Neural crest cell (in vitro differentiated cells): ENCODE data around the gene FAM227B. TPM values are rescaled to one million over a fixed set of nuclear protein-coding genes. Genes with fewer than 3 reads are reported as not detected.

ENCODE experiments used
- DNase-seq: peaks from one replicate; pipeline ENCODE4 v3.0.0; 2021; ENCODE audit warnings: low read depth, mixed read lengths, low spot score
- H3K27ac Mint-ChIP-seq: one replicate; pipeline ENCODE4 v1.8.0; 2021; ENCODE audit warnings: mild to moderate bottlenecking, mixed read lengths; ENCODE audit not compliant: unreplicated experiment
- H3K27me3 Mint-ChIP-seq: 2 replicates; pipeline ENCODE4 v1.8.0; 2021; ENCODE audit warnings: low read depth, mild to moderate bottlenecking, mixed read lengths
- H3K36me3 Mint-ChIP-seq: 2 replicates; pipeline ENCODE4 v1.8.0; 2021; ENCODE audit warnings: low read depth, mild to moderate bottlenecking, mixed read lengths
- H3K4me1 Mint-ChIP-seq: 2 replicates; pipeline ENCODE4 v1.8.0; 2021; ENCODE audit warnings: mixed read lengths
- H3K4me3 Mint-ChIP-seq: one replicate; pipeline ENCODE4 v1.8.0; 2021; ENCODE audit warnings: mild to moderate bottlenecking, mixed read lengths
- H3K9me3 Mint-ChIP-seq: 2 replicates; pipeline ENCODE4 v1.8.0; 2021; ENCODE audit warnings: mixed read lengths
- CTCF ChIP-seq: fragments of 200-600 bp; sonication (generic); conservative IDR thresholded peaks from 2 replicates; pipeline ENCODE4 v1.5.0; 2021; ENCODE audit warnings: antibody characterized with exemption, mild to moderate bottlenecking
- total RNA-seq: library from RNA; stranded (reverse); gene quantifications from 2 replicates; pipeline ENCODE4 v1.2.1, GENCODE V29; 2021

The FAM227B gene
- total RNA-seq, 1 donor from 2014 or later = 9.0 TPM

- Mint-ChIP-seq H3K27ac (no peak overlapping the region), H3K36me3 (peaks cover 10% of the 10 kb centered on the region)
Observed at GRCh38 chr15:49313650-49314049, 307.0 kb downstream of the FAM227B start.

GRCh38 chr15:49309889-49310288, 310.7 kb downstream of the FAM227B start:
- Mint-ChIP-seq H3K27ac (no peak overlapping the region), H3K9me3 (peaks cover 4% of the 10 kb centered on the region), H3K27me3 (no peaks in the 10 kb centered on the region), H3K4me3 (no peak overlapping the region), H3K36me3 (peaks cover 4% of the 10 kb centered on the region), H3K4me1 (no peaks in the 10 kb centered on the region)
- no peak for TF ChIP-seq CTCF
- no peak for DNase-seq

More at GRCh38 chr15:49313650-49314049, 307.0 kb downstream of the FAM227B start:
- Mint-ChIP-seq H3K4me3 (no peak overlapping the region), H3K9me3 (peaks cover 4% of the 10 kb centered on the region), H3K27me3 (no peaks in the 10 kb centered on the region), H3K4me1 (no peaks in the 10 kb centered on the region)
- no peak for DNase-seq
- TF ChIP-seq CTCF = no peak

GRCh38 chr15:49308686-49309085, 311.9 kb downstream of the FAM227B start:
- Mint-ChIP-seq H3K9me3 (peaks cover 4% of the 10 kb centered on the region), H3K36me3 (peaks cover 9% of the 10 kb centered on the region), H3K4me1 (no peaks in the 10 kb centered on the region), H3K4me3 (no peak overlapping the region), H3K27ac (no peak overlapping the region), H3K27me3 (no peaks in the 10 kb centered on the region)
- no peak for DNase-seq
- no peak for TF ChIP-seq CTCF

DNA sequence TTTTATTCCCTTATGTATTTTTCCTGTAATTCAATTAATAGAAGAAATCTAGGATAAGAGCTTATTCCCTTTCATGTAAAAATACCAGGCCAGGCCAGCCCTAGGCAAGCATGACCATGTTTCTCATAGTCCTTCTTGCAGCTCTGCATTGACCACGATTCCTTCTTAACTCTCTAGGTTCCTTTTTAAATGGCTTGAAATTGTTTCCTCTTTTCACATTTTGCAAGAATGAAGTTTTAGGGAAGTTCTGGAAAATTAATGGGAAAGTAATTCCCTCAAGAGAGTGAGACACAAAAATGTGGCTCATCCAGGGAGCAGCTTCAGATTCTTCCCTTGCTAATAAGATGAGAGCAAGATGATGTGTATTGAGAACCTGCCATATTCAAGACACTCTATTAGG, 314.1 kb downstream of the FAM227B start:
- H3K9me3 Mint-ChIP-seq = peaks cover 3% of the 10 kb centered on the region
- DNase-seq = no peak
- peaks cover 15% of the 10 kb centered on the region for H3K36me3 Mint-ChIP-seq
- TF ChIP-seq CTCF = no peak
- H3K4me1 Mint-ChIP-seq = no peaks in the 10 kb centered on the region
- H3K27me3 Mint-ChIP-seq = no peaks in the 10 kb centered on the region
- H3K4me3 Mint-ChIP-seq = no peak overlapping the region
- H3K27ac Mint-ChIP-seq = no peak overlapping the region

DNA sequence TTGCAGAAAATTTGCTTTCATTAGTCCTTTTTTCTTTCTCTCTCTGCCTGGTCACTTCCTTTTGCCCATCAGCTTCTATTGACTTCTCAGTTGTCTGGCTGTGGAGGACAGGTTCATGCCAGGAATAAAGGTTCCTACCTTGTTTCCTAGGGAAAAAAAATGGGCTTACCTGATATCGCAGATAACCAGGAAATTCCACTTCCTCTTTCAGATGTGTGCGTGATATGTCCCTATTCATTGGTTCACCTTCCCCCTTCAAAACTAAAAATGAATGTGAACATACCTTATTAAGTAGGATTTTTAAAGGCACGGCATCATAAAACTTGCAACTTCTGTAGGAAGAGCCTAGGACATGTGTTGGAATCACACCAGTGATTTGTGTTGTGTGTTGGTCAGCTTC, 317.6 kb downstream of the FAM227B start:
- peaks cover 4% of the 10 kb centered on the region for H3K9me3 Mint-ChIP-seq
- H3K4me3 Mint-ChIP-seq = no peak overlapping the region
- H3K4me1 Mint-ChIP-seq = no peaks in the 10 kb centered on the region
- no peaks in the 10 kb centered on the region for H3K27me3 Mint-ChIP-seq
- H3K36me3 Mint-ChIP-seq = peaks cover 26% of the 10 kb centered on the region
- no peak for TF ChIP-seq CTCF
- H3K27ac Mint-ChIP-seq = no peak overlapping the region
- no peak for DNase-seq

GRCh38 chr15:49301562-49301961, 319.1 kb downstream of the FAM227B start:
- no peaks in the 10 kb centered on the region for H3K27me3 Mint-ChIP-seq
- no peak overlapping the region for H3K4me3 Mint-ChIP-seq
- TF ChIP-seq CTCF = no peak
- H3K4me1 Mint-ChIP-seq = no peaks in the 10 kb centered on the region
- peaks cover 34% of the 10 kb centered on the region for H3K36me3 Mint-ChIP-seq
- no peak overlapping the region for H3K27ac Mint-ChIP-seq
- peaks cover 9% of the 10 kb centered on the region for H3K9me3 Mint-ChIP-seq
- no peak for DNase-seq
